Measurements from ENCODE around the gene DYNLL1.
"Not testable (repeated sequence)": the region's sequence is repeated elsewhere in the genome, so short reads cannot be mapped to it uniquely, and the experiment has no call there.

DYNLL1 gene

DNA sequence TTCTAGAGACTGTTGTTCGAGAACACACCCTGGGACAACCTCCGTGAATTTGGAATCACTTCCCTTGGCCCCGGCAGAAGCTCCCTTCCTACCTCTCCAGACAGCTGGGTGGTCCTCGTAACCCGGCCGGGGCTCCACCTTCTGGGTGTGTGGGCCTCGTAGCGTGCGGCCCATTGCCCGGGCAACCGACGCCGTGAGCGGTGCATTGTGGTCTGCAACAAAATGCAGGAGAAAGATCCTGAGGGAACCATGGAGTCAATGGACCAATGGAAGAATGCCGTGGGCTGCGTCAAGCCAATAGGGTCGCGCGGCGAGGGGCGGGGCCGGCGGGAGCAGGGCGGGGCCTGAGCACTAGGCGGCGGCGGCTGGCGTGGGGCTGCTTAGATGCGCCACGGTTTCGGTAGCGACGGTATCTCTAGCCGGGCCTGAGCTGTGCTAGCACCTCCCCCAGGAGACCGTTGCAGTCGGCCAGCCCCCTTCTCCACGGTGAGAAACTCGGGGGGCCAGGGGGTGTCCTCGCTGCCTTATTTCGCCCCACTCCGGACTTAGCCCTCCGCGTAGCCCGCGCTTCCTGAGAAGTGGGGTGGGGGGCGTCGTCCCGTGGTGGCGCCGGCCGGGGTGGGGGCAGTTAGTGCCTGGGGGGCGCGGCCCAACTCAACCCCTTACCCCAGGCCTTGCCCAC is at the start of gene DYNLL1:
Gene DYNLL1, plus strand, starts transcription at position 383 of the 682 bp plus-strand sequence. CDS start 309 bp downstream, outside the sequence.
- peak; percentile 91 to 95 for DNase-seq (ENCODE audit: low read depth in 2 of 2)

DNA sequence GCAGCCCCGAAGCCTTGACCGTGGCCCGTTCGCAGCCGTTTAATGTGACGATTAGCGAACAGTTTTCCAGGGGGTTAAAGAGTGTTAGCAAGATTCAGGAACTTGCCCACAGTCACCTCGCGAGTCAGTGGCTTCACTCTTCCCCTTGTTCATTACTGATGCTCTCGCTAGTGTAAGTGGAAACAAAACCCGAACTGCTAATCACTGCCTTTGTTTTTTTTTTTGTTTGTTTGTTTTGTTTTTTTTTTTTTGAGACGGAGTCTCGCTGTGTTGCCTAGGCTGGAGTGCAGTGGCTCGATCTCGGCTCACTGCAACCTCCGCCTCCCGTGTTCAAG is 49.1 kb upstream of the DYNLL1 start:
- not testable (repeated sequence) for DNase-seq (ENCODE audit: low read depth in 2 of 2)

DNA sequence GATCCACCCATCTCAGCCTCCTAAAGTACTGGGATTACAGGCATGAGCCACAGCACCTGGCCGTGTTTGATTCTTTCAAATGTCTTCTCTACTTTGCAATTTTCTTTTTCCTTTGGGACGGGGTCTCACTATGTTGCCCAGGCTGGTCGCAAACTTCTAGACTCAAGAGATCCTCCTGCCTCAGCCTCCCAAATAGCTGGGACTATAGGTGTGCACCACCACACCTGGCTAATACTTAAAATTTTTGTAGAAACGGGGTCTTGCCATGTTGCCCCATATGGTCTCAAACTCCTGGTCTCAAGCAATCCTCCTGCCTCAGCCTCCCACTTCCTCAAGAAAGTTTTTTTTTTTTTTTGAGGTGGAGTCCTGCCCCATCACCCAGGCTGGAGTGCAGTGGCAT is 47.9 kb upstream of the DYNLL1 start:
- DNase-seq (ENCODE audit: low read depth in 2 of 2), result no peak

DNA sequence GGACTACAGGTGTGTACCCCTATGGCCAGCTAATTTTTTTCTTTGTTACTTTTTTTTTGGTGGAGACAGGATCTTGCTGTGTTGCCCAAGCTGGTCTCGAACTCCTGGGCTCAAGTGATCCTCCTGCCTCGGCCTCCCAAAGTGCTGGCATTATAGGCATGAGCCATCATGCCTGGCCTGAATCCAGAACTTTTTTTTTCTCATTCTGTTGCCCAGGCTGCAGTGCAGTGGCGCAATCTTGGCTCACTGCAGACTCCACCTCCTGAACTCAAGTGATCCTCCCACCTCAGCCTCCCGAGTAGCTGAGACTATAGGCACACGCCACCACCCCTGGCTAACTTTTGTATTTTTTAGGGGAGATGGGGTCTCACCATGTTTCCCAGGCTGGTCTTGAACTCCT is 43.4 kb upstream of the DYNLL1 start:
- DNase-seq (ENCODE audit: low read depth in 2 of 2), result not testable (repeated sequence)

DNA sequence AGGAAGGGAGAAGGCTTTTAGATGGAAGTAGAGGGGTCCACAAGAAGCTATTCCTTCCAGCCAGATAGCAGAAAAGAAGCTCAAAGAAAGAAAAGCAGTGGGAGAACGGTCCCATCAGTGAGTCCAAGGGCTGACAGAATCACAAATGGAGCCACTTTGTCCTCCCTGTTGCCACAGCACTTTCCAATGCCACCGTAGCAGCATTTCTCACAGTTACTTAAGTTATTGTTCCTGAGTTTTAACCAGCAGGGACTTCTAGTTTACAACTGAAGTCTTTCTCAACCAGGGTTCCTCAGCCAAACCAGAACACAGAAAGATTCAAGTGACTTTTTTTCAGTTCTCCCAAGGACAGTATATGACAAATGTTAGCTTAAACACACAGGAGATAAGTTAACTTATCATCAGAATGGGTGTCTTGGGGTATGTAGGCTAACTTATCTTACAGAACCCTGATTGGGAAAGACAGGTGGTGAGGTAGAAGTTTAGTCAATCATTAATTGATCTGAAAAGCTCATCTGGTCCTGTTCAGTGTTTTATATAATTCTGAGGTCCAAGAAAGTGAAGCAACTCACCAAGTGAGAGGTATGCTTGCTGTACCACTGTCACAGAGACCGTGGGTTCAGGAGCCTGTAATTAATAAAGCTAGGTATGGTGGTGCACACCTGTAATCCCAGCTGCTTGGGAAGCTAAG is 42.7 kb upstream of the DYNLL1 start:
- no peak for DNase-seq (ENCODE audit: low read depth in 2 of 2)

DNA sequence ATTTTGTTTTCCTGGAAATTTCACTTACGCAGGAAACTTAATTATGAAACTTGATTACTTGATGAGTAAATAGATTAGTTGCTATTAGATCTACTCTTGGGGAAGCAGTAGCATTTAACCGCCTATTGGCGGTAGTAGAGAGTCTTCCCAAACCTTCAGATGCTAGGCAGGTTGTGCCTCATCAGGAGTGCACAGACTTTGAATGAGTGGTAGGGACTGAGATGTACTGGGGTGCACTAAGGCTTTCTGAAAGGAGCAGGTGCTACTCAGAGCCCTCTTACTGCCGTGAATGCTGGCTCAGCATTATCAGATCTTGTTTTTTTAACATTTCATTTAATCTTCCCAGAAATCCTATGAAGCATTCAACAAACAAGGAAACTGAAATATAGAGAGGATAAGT is 41.9 kb upstream of the DYNLL1 start:
- DNase-seq (ENCODE audit: low read depth in 2 of 2), result no peak

DNA sequence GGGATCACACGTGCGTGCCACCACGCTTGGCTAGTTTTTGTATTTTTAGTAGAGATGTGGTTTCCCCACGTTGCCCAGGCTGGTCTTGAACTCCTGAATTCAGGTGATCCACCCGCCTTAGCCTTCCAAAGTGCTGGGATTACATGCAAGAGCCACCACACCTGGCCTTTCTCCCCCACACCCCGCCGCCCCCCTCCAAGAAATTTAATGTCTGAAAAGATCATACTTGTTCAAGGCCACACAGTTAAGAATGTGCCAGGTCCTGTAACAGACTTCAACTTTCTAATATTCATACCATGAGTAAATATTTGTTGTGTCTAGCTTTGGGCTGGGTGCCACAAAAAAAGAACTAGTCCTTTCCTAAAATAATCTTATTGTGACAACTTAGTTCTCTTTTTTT is 40.6 kb upstream of the DYNLL1 start:
- DNase-seq (ENCODE audit: low read depth in 2 of 2), result no peak

DNA sequence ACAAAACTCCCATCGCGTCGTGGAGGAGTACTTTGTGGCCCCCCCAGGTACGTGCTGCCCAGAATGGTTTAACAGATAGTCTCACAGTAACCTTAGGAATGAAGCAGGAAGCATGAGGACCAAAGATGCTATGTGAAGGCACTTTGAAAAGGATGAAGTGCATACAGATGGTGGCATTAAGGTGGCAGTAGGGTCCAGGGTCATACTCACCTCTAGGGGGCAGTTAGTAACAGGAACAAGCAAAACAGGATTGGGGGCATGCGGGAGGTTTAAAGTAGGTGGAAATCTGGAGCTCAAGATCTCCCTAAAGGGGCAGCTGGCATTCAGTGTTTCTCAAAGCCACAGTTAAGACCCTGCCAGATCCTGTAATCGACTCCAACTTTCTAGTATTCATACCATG is 38.8 kb upstream of the DYNLL1 start:
- no peak for DNase-seq (ENCODE audit: low read depth in 2 of 2)

DNA sequence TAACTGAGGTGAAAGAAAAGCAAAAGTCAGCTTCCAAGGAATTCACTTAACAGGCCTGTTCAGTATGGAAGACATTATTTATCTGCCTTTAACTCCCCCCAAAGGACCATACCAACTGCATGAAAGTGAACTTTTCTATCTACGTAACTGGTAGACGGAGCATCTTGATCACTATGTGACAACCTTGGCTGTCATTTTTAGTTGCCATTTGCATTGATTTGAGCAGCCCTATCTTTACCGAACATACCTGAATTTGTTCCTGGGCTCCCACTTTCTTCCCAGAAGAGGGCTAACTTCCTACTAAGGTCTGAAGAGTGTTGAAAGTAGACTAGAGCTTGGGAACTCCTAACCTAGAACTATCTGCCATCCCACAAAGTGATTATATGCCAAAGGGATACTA is 35.8 kb upstream of the DYNLL1 start:
- DNase-seq (ENCODE audit: low read depth in 2 of 2), result no peak

DNA sequence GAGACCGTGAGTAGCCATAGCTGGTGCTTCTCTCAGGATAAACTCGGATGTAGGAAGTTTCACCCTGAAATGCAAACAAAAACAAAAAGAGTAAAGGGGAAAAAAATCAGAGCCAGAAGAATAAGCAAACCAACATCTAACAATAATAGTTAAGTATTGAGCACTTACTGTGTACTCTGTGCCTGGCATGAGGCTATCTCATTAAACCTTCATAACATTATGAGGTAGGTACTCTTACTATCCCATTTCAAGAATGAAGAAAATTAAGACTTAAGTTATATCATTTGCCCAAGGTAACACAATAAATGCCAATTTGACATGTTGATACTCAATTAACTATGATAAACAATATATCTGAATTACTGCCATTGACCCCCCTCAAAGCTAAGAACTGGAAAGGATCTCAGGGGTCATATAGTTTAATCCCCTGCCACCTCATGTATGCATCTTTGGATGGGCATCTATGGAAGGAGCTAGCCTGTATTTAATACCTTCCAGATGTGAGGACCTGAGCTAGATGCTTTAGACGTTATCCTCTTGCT is 33.7 kb upstream of the DYNLL1 start:
- no peak for DNase-seq (ENCODE audit: low read depth in 2 of 2)

DNA sequence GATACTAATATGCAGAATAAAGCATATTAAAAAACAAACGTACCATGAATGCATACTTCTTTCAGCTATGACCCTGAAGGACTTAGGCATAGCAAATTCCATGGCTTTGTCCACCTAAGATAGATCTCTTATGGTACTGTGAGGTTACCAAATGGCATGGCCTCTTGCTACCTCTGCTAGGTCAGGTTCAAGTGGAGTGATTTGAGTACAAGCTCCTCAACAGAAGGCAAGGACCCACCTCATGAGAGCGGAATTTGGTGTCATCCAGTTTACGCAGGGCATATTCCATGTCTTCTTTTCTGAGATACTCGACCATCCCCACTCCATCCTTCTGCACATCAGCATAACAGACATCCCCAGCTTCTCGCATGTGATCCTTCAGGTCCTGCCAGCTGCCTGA is 32.2 kb upstream of the DYNLL1 start:
- no peak for DNase-seq (ENCODE audit: low read depth in 2 of 2)

DNA sequence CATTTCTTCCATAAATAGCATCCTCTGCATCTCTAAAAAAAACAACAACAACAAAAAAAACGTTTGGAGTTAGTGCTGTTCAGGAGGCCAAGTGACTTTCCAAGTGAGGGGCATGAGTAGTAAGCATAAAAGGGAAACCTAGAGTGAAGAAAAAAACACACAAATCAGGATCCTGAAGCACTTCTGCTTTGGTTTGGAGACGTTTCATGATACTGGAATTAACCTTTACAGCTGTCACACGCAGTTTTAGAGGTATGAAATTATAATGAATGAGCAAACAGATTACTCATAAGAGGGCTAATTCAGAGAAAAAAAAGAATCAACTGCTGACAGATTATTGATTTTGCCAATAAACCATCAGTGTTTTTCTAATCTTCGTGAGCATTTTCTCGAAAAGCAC is 30.2 kb upstream of the DYNLL1 start:
- no peak for DNase-seq (ENCODE audit: low read depth in 2 of 2)

DNA sequence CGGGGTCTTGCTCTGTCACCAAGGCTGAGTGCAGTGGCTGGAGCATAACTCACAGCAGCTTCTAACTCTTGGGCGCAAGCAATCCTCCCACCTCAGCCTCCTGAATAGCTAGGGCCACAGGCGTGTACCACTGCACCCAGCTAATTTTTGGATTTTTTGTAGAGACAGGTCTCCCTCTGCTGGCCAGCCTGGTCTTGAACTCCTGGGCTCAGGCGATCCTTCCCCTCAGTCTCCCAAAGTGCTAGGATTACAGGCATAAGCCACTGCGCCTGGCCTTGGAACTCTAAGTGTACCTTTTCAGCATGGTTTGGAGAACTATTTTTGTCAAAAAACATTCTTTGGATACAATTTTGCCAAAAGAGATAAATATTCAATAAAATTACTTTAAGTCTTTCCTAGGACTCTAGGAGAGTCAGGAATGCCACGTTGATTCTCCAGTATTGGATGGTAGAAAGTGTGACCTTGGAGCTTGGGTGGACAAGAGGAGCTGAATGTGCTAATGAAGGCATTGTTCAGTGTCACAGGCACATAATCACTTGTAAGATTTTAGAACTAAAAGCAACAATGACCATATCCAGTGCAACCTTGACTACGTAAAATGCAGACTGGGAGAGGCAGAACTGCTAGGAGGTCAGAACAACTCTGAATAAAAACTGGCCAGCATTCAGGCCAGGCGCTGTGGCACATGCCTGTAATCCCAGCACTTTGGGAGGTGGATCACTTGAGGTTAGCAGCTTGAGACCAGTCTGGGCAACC is 29.2 kb upstream of the DYNLL1 start:
- DNase-seq (ENCODE audit: low read depth in 2 of 2), result no peak

DNA sequence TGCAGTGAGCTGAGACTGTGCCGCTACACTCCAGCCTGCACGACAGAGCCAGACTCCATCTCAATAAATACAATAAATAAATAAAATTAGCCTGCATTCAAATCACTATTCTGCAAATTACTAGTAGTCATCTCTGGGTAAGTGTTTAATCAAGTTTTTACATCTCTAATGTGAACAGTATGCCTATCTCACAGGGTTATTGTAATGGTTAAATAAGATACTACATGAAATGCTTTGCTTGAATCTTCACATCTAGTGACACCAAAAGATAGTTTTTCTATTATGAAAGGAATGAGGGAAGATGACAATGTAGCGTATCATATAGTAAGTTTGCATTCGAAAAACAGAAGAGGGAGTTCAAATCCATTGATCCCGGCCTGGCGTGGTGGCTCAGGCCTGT is 28.5 kb upstream of the DYNLL1 start:
- no peak for DNase-seq (ENCODE audit: low read depth in 2 of 2)

DNA sequence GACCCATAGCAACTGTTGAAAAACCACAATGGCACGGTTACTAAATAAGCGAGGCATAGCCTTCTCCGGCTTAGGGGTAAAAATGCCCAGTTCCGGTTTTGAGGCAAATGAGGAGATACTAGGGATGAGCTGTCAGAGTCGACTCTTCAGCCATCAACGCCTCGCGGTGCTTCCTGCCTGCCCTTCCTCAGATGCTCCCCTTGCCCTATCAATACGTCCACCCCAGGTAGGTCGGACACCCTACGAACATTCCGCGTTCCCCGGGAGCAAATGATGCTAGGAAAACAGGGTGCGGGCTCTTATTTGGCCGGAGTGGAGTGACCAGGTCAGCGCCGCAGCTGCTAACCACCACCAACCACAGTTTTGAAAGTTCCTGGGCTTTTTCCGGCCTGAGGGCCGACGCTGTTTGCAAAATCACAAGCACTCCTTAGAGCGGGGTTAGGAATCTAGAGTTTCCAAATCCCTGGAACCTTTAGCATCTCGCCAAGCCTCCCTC is 27.5 kb upstream of the DYNLL1 start:
- no peak for DNase-seq (ENCODE audit: low read depth in 2 of 2)

DNA sequence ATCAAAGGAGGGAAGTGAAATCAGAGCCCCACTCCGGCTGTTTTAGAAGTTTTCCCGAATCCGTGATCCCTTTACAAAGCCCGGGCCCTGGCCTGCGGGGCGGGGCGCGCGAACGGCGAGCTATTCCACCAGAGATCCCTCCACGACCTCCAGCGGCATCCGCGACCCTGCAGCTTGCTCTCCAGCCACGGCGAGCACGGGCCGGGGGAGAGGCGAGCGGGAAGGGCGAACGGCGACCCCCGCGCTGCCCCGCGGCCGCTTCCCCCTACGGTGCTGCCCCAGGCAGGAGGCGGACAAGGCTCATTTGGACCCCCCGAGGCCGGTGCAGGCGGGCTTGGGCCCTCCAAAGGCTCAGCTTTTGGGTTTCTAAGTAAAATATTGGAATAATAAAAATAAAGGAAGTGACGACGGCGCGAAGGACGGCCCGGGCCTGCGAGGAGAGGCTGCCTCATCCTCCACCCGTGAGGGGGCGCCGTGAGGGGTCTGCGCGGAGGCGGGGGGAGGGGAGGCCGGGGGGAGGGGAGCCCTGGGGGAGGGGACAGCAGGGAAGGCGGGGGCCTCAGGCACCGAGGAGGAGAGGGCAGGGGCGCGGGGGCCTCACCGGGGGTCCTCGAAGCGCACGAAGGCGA is 27.0 kb upstream of the DYNLL1 start:
- DNase-seq (ENCODE audit: low read depth in 2 of 2), result peak in 1 of 2 donors; percentile 36

DNA sequence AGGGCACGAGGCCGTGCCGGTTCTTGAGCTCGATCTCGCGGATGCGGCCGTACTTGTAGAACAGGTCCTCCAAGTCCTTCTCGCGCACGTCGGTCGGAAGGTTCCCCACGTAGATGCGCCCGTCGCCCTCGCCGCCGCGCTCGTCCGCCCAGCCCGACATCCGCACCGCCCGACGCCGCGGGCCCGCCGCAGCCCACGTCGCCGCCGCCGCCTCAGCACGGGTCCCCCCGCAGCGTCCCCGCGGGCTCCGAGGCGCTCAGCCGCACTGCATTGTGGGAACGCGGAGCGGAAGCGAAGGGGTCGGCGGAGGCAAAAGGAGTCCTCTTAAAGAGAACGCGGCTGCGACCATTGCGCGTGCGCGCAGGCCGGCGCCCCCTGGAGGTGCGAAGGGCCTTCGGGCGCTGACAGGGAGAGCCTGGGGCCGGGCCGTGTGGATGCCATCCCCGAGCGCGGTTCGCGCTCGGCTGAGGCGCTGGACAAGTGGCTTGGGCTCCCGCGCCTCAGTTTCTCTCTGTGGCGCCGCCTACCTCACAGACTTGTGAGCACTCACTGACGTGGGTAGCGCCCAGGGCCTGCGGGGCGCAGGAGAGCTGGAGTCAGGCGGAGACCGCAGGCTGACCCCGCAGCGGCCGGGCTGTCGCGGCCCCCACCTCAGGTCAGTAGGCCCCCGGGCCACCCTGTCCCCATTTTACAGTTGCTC is 26.3 kb upstream of the DYNLL1 start, which contains the start of gene SRSF9:
Gene SRSF9, minus strand, starts transcription at position 299 of the 700 bp plus-strand sequence. Its CDS starts 139 bp downstream, at position 160.
- DNase-seq (ENCODE audit: low read depth in 2 of 2), result peak; percentile 95

DNA sequence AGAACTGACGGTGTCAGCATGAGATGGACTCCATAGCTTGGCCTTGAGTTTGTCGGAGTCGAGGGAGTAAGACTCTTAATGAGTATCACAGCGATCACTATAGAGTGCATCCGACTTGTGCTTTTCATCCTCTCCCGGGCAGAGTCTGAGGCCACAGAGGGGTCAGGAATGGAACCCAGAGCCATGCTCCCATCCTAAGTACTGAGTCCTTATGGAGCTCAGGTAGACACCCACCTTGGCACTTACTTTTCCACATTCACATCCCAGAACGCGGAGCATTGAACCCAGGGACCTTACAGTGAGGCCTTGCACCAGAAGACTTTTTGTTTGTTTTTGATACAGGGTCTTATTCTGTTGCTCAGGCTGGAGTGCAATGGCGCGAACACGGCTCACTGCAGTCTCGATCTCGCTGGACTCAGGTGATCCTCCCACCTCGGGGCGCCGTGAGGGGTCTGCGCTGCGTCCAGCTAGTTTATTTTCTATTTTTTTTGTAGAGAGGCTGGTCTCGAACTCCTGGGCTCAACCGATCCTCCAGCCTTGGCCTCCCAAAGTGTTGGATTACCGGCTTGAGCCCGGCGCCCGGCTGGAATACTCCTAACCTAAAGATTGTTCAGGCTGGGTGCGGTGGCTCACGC is 25.6 kb upstream of the DYNLL1 start:
- no peak for DNase-seq (ENCODE audit: low read depth in 2 of 2)

DNA sequence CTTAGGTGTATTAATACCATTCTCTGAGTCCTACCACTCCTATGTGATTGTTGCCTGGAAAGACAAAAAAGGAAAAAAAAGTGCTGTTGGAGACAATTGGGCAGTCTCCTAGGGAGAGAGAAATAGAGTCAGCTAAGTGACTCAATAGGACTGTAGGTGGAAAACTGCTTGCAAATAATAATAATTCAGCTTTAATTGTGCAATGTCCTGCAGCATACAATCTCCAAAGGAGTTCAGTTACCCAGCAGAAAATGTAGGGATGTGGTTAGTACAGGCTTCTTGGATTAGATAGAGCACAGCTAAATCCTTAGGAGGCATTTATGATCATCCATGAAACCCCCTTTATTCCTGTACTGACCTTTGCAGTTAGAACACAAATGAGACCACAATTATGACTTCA is 23.4 kb upstream of the DYNLL1 start:
- DNase-seq (ENCODE audit: low read depth in 2 of 2), result no peak

DNA sequence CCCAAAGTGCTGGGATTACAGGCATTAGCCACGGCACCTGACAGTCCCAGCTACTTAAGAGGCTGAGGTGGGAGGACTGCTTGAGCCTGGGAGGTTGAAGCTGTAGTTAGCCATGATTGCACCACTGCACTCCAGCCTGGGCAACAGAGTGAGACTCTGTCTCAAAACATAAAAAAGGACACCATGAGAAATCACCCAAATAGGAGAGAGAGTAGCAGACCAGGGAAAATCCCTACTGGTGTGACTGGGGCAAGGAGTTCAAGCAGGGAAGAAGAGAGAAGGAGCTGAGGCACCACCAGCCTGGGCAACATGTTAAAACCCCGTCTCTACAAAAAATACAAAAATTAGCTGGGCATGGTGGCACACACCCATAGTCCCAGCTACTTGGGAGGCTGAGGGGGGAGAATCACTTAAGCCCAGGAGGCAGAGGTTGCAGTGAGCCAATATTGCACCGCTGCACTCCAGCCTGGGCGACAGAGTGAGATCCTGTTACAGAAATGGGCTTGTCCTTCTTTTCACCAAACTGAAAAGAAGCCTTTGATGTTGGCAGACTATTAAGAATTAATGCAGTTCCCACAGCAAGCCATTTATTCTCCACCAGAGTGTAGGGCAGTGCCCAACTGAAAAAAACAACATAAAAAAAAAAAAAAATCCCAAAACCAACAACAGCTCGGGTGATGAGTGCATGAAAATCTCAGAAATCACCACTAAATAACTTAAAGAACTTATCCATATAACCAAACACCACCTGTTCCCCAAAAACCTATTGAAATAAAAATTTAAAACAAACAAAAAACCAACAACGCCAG is 21.9 kb upstream of the DYNLL1 start:
- no peak for DNase-seq (ENCODE audit: low read depth in 2 of 2)

All from activated CD8-positive, alpha-beta memory T cell treated with anti-CD3 and anti-CD28 coated beads for 4 hours (primary cell).